HUES6 (cell line): ENCODE measurements around the gene VSX2.

Experiments
- H3K27ac ChIP-seq: 2 replicates; pipeline ENCODE4 v1.7.0; 2013; ENCODE audit warnings: low read depth, mild to moderate bottlenecking, low read length, inconsistent platforms
- H3K27me3 ChIP-seq: 2 replicates; pipeline ENCODE4 v1.6.1; 2013; ENCODE audit warnings: low read length; ENCODE audit not compliant: control insufficient read depth, insufficient read depth
- H3K36me3 ChIP-seq: 2 replicates; pipeline ENCODE4 v1.6.1; 2013; ENCODE audit warnings: low read length; ENCODE audit not compliant: control insufficient read depth, insufficient read depth
- H3K4me1 ChIP-seq: 2 replicates; pipeline ENCODE4 v1.6.1; 2013; ENCODE audit warnings: low read length; ENCODE audit not compliant: control insufficient read depth, insufficient read depth
- H3K4me3 ChIP-seq: 2 replicates; pipeline ENCODE4 v1.5.1; 2013; ENCODE audit warnings: low read depth, low read length
- H3K9ac ChIP-seq: one replicate; pipeline ENCODE4 v1.6.1; 2013; ENCODE audit warnings: mild to moderate bottlenecking, low read length
- H3K9me3 ChIP-seq: 2 replicates; pipeline ENCODE4 v1.6.1; 2013; ENCODE audit warnings: low read depth, low read length; ENCODE audit not compliant: control insufficient read depth, insufficient read depth

Gene VSX2

DNA sequence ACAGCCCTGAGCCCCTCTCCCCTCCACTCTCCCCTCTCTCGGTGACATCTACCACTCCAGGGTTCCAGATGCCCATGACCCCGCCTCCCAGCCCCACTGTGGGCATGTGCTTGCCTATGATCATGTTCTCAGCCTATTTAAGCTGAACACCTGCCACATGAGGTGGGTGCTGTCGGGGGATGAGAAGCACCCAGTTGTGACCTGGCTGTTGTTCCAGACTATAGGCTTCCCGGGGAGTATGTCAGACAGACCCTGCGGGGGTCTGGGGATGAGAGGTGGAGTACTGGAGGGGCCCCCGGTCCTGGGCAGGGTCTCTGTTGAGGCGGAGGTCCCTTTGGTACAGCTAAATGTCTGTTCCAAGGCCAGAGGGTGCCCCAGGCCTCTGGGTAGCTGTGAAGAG lies 6.0 kb downstream of the VSX2 start:
- Histone ChIP-seq H3K9me3 (no peaks in the 10 kb centered on the region), H3K9ac (no peak overlapping the region), H3K4me1 (peaks cover 17% of the 10 kb centered on the region), H3K27ac (no peak overlapping the region), H3K27me3 (peaks cover 73% of the 10 kb centered on the region), H3K36me3 (no peaks in the 10 kb centered on the region), H3K4me3 (no peak overlapping the region)

- Histone ChIP-seq H3K36me3 (no peaks in the 10 kb centered on the region), H3K9ac (no peak overlapping the region), H3K4me1 (peaks cover 16% of the 10 kb centered on the region), H3K27ac (no peak overlapping the region), H3K27me3 (peaks cover 60% of the 10 kb centered on the region), H3K4me3 (no peak overlapping the region), H3K9me3 (no peaks in the 10 kb centered on the region)
These were observed 7.3 kb downstream of the VSX2 start for GRCh38 chr14:74246542-74246941.

DNA sequence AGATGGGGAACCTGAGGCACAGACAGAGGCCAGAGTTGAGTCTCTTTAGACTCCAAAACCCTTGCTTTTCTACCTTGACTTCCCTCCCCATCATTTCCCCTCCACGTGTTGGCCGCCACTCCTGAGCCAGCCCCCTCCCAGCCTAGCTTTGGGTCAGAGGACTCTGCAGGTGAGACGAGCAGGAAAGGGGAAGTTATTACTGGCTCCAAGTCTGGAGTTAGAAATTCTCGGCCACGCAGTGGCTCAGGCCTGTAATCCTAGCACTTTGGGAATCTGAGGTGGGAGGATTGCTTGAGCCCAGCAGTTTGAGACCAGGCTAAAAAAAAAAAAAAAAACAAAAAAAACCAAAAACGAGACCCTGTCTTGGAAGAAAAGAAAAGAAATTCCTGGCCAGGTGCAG lies 8.8 kb downstream of the VSX2 start:
- Histone ChIP-seq H3K4me3 (no peak overlapping the region), H3K27me3 (peaks cover 51% of the 10 kb centered on the region), H3K36me3 (no peaks in the 10 kb centered on the region), H3K9ac (no peak overlapping the region), H3K27ac (no peak overlapping the region), H3K4me1 (peaks cover 12% of the 10 kb centered on the region; the same call in 1 of the 2 replicates), H3K9me3 (no peaks in the 10 kb centered on the region)

DNA sequence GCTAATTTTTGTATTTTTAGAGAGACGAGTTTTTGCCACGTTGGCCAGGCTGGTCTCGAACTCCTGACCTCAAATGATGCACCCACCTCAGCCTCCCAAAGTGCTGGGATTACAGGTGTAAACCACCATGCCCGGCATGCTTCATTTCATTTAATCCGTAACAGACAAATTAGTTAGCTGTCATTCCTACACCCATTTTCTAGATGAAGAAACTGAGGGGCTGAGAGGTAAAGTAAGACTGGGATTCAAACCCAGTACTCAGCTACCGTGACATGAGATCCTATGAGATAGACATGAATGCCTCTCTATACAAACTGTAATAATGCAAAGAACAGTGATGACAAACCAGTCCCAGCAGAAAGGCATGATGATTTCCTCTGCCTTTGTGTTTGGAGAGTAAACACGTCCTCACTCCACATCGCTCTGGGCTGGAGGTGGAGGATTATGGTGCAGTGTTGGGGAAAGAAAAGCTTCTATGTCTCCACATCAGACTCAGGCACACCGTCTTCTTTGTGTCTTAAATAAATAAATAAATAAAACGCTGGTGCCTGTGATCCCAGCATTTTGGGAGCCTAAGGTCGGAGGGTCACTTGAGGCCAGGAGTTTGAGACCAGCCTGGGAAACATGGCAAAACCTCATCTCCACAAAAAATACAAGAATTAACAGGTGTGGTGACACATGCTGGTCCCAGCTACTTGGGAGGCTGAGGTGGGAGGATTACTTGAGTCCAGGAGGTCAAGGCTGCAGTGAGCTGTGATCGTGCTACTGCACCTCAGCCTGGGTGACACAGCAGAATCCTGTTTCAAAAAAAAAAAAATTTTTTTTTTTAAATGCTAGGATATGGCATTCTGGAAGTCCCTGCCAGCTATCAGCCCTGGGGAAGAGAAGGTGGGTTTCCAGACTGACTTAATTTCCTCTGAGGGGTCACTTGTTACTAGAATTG lies 10.5 kb downstream of the VSX2 start:
- no peak overlapping the region for H3K27ac ChIP-seq
- peaks cover 39% of the 10 kb centered on the region for H3K27me3 ChIP-seq
- no peaks in the 10 kb centered on the region for H3K9me3 ChIP-seq
- H3K4me3 ChIP-seq = no peak overlapping the region
- no peaks in the 10 kb centered on the region for H3K36me3 ChIP-seq
- no peak overlapping the region for H3K9ac ChIP-seq
- H3K4me1 ChIP-seq = peaks cover 10% of the 10 kb centered on the region; the same call in 1 of the 2 replicates

- H3K36me3 ChIP-seq = no peaks in the 10 kb centered on the region
These were observed 16.0 kb downstream of the VSX2 start for GRCh38 chr14:74255281-74255680.

GRCh38 chr14:74257078-74257940 lies 18.1 kb downstream of the VSX2 start:
- Histone ChIP-seq H3K36me3 (no peaks in the 10 kb centered on the region), H3K9me3 (no peaks in the 10 kb centered on the region), H3K27ac (no peak overlapping the region), H3K9ac (no peak overlapping the region), H3K27me3 (peaks cover 48% of the 10 kb centered on the region), H3K4me1 (0 out of 2 replicates have a peak, but pooled peaks cover 4% of the 10 kb centered on the region), H3K4me3 (peak overlapping the region; percentile 84)

More at GRCh38 chr14:74255281-74255680, 16.0 kb downstream of the VSX2 start:
- Histone ChIP-seq H3K27ac (no peak overlapping the region), H3K4me1 (0 out of 2 replicates have a peak, but pooled peaks cover 6% of the 10 kb centered on the region), H3K4me3 (no peak overlapping the region), H3K9me3 (no peaks in the 10 kb centered on the region), H3K27me3 (peaks cover 43% of the 10 kb centered on the region), H3K9ac (no peak overlapping the region)

- H3K4me3 ChIP-seq = peak overlapping the region; percentile 84
- no peak overlapping the region for H3K27ac ChIP-seq
- no peak overlapping the region for H3K9ac ChIP-seq
- 0 out of 2 replicates have a peak, but pooled peaks cover 4% of the 10 kb centered on the region for H3K4me1 ChIP-seq
- peaks cover 48% of the 10 kb centered on the region for H3K27me3 ChIP-seq
- H3K9me3 ChIP-seq = no peaks in the 10 kb centered on the region
- H3K36me3 ChIP-seq = no peaks in the 10 kb centered on the region
These were observed 18.9 kb downstream of the VSX2 start for GRCh38 chr14:74257941-74258763.

- Histone ChIP-seq H3K27ac (no peak overlapping the region), H3K9me3 (no peaks in the 10 kb centered on the region), H3K36me3 (no peaks in the 10 kb centered on the region), H3K4me3 (peak overlapping the region; percentile 84), H3K9ac (no peak overlapping the region), H3K27me3 (peaks cover 44% of the 10 kb centered on the region), H3K4me1 (0 out of 2 replicates have a peak, but pooled peaks cover 4% of the 10 kb centered on the region)
These were observed 19.5 kb downstream of the VSX2 start for GRCh38 chr14:74258764-74259035.

DNA sequence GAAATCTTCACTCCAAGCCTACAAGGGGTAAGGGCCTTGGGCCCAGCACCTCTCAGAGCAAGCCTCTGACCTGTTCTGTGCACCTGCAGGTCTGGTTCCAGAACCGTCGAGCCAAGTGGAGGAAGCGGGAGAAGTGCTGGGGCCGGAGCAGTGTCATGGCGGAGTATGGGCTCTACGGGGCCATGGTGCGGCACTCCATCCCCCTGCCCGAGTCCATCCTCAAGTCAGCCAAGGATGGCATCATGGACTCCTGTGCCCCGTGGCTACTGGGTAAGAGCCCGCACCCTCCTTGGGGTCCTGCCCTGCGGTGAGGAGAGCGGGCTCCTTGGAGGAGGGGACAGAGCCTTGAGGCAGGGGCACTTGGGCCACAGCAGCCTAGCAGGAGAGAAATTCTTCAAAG lies 20.3 kb downstream of the VSX2 start:
- Histone ChIP-seq H3K9ac (no peak overlapping the region), H3K4me1 (0 out of 2 replicates have a peak, but pooled peaks cover 4% of the 10 kb centered on the region), H3K4me3 (no peak overlapping the region), H3K9me3 (no peaks in the 10 kb centered on the region), H3K27me3 (peaks cover 44% of the 10 kb centered on the region), H3K27ac (no peak overlapping the region), H3K36me3 (no peaks in the 10 kb centered on the region)

DNA sequence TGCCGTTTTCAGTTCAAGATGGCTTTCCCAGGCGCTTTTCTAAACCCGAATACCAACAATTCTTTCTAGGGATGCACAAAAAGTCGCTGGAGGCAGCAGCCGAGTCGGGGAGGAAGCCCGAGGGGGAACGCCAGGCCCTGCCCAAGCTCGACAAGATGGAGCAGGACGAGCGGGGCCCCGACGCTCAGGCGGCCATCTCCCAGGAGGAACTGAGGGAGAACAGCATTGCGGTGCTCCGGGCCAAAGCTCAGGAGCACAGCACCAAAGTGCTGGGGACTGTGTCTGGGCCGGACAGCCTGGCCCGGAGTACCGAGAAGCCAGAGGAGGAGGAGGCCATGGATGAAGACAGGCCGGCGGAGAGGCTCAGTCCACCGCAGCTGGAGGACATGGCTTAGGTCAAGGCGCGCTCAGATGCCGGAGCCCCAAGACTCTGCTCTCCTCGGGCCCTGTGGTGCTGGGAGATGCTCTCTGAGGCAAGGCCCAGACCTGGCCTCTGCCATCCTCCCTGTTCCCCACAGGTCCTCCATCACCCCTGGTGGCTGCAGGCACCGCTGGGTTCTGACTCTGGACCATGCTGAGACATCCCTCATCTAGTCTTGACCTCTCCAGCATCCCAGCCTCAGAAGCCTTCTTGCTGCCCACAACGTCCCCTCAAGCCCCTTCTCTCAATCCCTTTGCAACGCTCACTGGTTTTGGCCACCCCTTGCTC lies 21.4 kb downstream of the VSX2 start:
- Histone ChIP-seq H3K36me3 (no peaks in the 10 kb centered on the region), H3K4me1 (peaks cover 4% of the 10 kb centered on the region; the same call in 1 of the 2 replicates), H3K9me3 (no peaks in the 10 kb centered on the region), H3K9ac (no peak overlapping the region), H3K27ac (no peak overlapping the region), H3K4me3 (no peak overlapping the region), H3K27me3 (peaks cover 44% of the 10 kb centered on the region)
